GM21381 (cell line): ENCODE data around the gene APBA3.

Source experiments
- ATAC-seq: cut with Tn5 transposase; IDR thresholded peaks from one replicate; pipeline ENCODE4 v1.9.1; 2021; ENCODE audit warnings: mild to moderate bottlenecking, moderate library complexity; ENCODE audit not compliant: unreplicated experiment

APBA3 gene

GRCh38 chr19:3721887-3722442 lies 39.5 kb downstream of the APBA3 start:
- ATAC-seq: no peak

GRCh38 chr19:3721131-3721886 lies 40.2 kb downstream of the APBA3 start:
- ATAC-seq: no peak

- no peak for ATAC-seq
Observed at GRCh38 chr19:3720349-3720917, 41.1 kb downstream of the APBA3 start.

GRCh38 chr19:3719868-3720267 lies 41.6 kb downstream of the APBA3 start:
- no peak for ATAC-seq

GRCh38 chr19:3716147-3716668 lies 45.3 kb downstream of the APBA3 start:
- ATAC-seq: no peak

- ATAC-seq: no peak
Observed at GRCh38 chr19:3712663-3713611, 48.6 kb downstream of the APBA3 start.

GRCh38 chr19:3710265-3710812 lies 51.2 kb downstream of the APBA3 start:
- no peak for ATAC-seq

- ATAC-seq: no peak
Observed at GRCh38 chr19:3708207-3708931, 53.1 kb downstream of the APBA3 start, which contains the start of gene TJP3. TJP3 (plus strand) TSS chr19:3708384; CDS start chr19:3728433, 20,049 bp downstream.

- ATAC-seq: no peak
Observed at GRCh38 chr19:3707868-3708206, 53.7 kb downstream of the APBA3 start.

- no peak for ATAC-seq
Observed at GRCh38 chr19:3701200-3701599, 60.3 kb downstream of the APBA3 start.
